BE2C (cell line): ENCODE measurements around the gene PKP3.
A peak's percentile ranks its signal among the peaks of the same experiment; 100 is the strongest.

ENCODE experiments used
- DNase-seq: peaks from one replicate; pipeline ENCODE4 v3.0.0-alpha.2; 2020
- H3K27me3 ChIP-seq: fragments of 250-450 bp; sonication (Bioruptor Pico); 2 replicates; pipeline ENCODE4 v1.5.1; 2020; ENCODE audit warnings: mild to moderate bottlenecking
- H3K36me3 ChIP-seq: fragments of 250-450 bp; sonication (Bioruptor Pico); 2 replicates; pipeline ENCODE4 v1.5.1; 2020; ENCODE audit warnings: mild to moderate bottlenecking
- H3K4me1 ChIP-seq: fragments of 250-450 bp; sonication (Bioruptor Pico); 2 replicates; pipeline ENCODE4 v1.5.1; 2020
- H3K4me3 ChIP-seq: 2 replicates; pipeline ENCODE4 v1.5.1; 2011; ENCODE audit warnings: low read depth, low read length
- H3K9me3 ChIP-seq: fragments of 250-450 bp; sonication (Bioruptor Pico); 2 replicates; pipeline ENCODE4 v1.5.1; 2020
- CTCF ChIP-seq: IDR thresholded peaks from 2 replicates; pipeline ENCODE4 v1.5.1; 2012; ENCODE audit warnings: mild to moderate bottlenecking, low read depth, low read length

Gene PKP3

GRCh38 chr11:429391-429790, 35.4 kb downstream of the PKP3 start:
- TF ChIP-seq CTCF: no peak
- no peak for DNase-seq

GRCh38 chr11:429931-430456, 36.0 kb downstream of the PKP3 start:
- Histone ChIP-seq H3K4me3 (no peak overlapping the region), H3K36me3 (no peaks in the 10 kb centered on the region), H3K9me3 (no peaks in the 10 kb centered on the region), H3K4me1 (no peaks in the 10 kb centered on the region), H3K27me3 (no peaks in the 10 kb centered on the region)
- DNase-seq: peak; percentile 8
- no peak for TF ChIP-seq CTCF

More at GRCh38 chr11:429391-429790, 35.4 kb downstream of the PKP3 start:
- H3K36me3 ChIP-seq: no peaks in the 10 kb centered on the region
- no peaks in the 10 kb centered on the region for H3K9me3 ChIP-seq
- no peak overlapping the region for H3K4me3 ChIP-seq
- peaks cover 3% of the 10 kb centered on the region; the same call in 1 of the 2 replicates for H3K27me3 ChIP-seq
- H3K4me1 ChIP-seq: no peaks in the 10 kb centered on the region

- TF ChIP-seq CTCF: no peak
- Histone ChIP-seq H3K36me3 (no peaks in the 10 kb centered on the region), H3K9me3 (no peaks in the 10 kb centered on the region), H3K4me1 (no peaks in the 10 kb centered on the region), H3K4me3 (no peak overlapping the region), H3K27me3 (no peaks in the 10 kb centered on the region)
- DNase-seq: no peak
Measured at GRCh38 chr11:431921-432320, 37.9 kb downstream of the PKP3 start.

- TF ChIP-seq CTCF: no peak
- H3K9me3 ChIP-seq: no peaks in the 10 kb centered on the region
- no peaks in the 10 kb centered on the region for H3K36me3 ChIP-seq
- no peak for DNase-seq
- no peaks in the 10 kb centered on the region for H3K4me1 ChIP-seq
- H3K4me3 ChIP-seq: no peak overlapping the region
- no peaks in the 10 kb centered on the region for H3K27me3 ChIP-seq
Measured at GRCh38 chr11:432501-433100, 38.6 kb downstream of the PKP3 start.

GRCh38 chr11:433111-433510, 39.1 kb downstream of the PKP3 start:
- Histone ChIP-seq H3K9me3 (no peaks in the 10 kb centered on the region), H3K4me3 (no peak overlapping the region)
- no peak for TF ChIP-seq CTCF

GRCh38 chr11:433641-434040, 39.6 kb downstream of the PKP3 start:
- H3K4me1 ChIP-seq: no peaks in the 10 kb centered on the region
- H3K27me3 ChIP-seq: no peaks in the 10 kb centered on the region
- no peaks in the 10 kb centered on the region for H3K9me3 ChIP-seq
- no peak overlapping the region for H3K4me3 ChIP-seq
- H3K36me3 ChIP-seq: no peaks in the 10 kb centered on the region
- DNase-seq: no peak
- TF ChIP-seq CTCF: no peak

More at GRCh38 chr11:433111-433510, 39.1 kb downstream of the PKP3 start:
- DNase-seq: no peak
- Histone ChIP-seq H3K27me3 (no peaks in the 10 kb centered on the region), H3K4me1 (no peaks in the 10 kb centered on the region), H3K36me3 (no peaks in the 10 kb centered on the region)
